ENCODE data around the gene EPM2A.

The EPM2A gene

DNA sequence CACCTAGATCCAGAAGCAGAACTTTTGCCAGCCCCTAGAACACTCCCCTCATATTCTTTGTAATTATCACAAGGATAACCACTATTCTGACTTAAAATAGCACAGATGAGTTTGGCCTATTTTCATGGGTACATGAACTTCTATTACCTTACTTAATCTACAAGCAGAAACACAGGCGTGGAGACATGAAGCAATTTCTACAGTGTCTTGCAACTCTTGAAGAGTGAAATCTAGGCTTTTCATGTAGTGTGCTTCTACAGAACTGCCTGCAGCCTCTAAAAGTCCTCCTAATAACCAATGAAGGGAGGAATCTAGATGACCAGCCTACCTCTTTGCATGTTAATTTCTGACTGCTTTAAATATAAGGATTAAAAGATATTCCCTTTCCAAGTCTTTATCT lies 82.7 kb downstream of the EPM2A start:
- Histone ChIP-seq H3K27ac (ENCODE audit: insufficient read depth, low read length, poor library complexity, severe bottlenecking) (no peak overlapping the region), H3K9me3 (ENCODE audit: control insufficient read depth, low read length) (no peaks in the 10 kb centered on the region), H3K4me3 (ENCODE audit: insufficient read depth, low read depth, low read length, poor library complexity, severe bottlenecking) (no peak overlapping the region), H3K27me3 (replicated peaks; ENCODE audit: control insufficient read depth, insufficient read depth, low read length, poor library complexity, severe bottlenecking) (no peaks in the 10 kb centered on the region), H3K4me1 (ENCODE audit: control insufficient read depth, insufficient read depth, low read length, poor library complexity, severe bottlenecking) (no peaks in the 10 kb centered on the region), H3K36me3 (ENCODE audit: control insufficient read depth, insufficient read depth, low read length) (no peaks in the 10 kb centered on the region)
- no peak for DNase-seq

DNA sequence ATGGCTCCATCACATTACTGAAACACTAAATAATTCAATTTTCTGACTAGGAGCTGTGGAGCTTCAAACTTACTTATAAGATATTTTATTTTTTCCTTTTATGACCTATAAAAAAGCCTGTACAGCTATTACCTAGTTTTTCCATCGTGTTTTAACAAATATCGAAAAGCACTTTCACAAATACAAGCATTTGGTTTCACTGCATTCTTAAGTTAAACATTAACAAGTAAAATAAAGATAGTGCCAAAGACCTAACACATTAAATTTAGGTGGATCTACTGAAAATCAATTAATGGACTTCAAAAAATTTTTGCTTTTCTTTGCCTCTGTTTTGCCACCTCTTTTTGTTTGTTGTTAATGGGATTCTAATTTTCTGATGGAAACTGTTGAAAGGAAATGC lies 83.3 kb downstream of the EPM2A start:
- Histone ChIP-seq H3K27me3 (replicated peaks; ENCODE audit: control insufficient read depth, insufficient read depth, low read length, poor library complexity, severe bottlenecking) (no peaks in the 10 kb centered on the region), H3K27ac (ENCODE audit: insufficient read depth, low read length, poor library complexity, severe bottlenecking) (no peak overlapping the region), H3K9me3 (ENCODE audit: control insufficient read depth, low read length) (no peaks in the 10 kb centered on the region), H3K4me3 (ENCODE audit: insufficient read depth, low read depth, low read length, poor library complexity, severe bottlenecking) (no peak overlapping the region), H3K4me1 (ENCODE audit: control insufficient read depth, insufficient read depth, low read length, poor library complexity, severe bottlenecking) (no peaks in the 10 kb centered on the region), H3K36me3 (ENCODE audit: control insufficient read depth, insufficient read depth, low read length) (no peaks in the 10 kb centered on the region)
- no peak for DNase-seq

DNA sequence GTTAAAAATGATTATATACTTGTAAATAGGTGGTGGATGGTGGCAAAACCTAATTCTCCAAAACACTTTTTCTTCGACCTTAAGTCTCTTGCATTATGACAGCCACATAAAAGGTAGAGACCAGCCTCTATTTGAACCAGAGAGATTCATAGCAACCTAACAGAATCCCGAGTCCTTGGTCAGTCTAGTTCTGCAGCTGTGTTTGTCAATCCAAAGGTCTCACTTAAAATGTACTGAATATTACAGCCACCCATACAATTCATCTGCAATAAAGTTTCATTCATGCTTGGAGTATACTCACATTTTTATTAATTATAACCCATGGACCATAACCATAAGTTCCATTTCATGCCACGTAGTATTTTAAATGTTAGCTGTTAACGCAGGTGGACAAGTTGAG lies 87.2 kb downstream of the EPM2A start:
- Histone ChIP-seq H3K36me3 (ENCODE audit: control insufficient read depth, insufficient read depth, low read length) (no peaks in the 10 kb centered on the region), H3K4me1 (ENCODE audit: control insufficient read depth, insufficient read depth, low read length, poor library complexity, severe bottlenecking) (no peaks in the 10 kb centered on the region), H3K9me3 (ENCODE audit: control insufficient read depth, low read length) (no peaks in the 10 kb centered on the region), H3K4me3 (ENCODE audit: insufficient read depth, low read depth, low read length, poor library complexity, severe bottlenecking) (no peak overlapping the region), H3K27me3 (replicated peaks; ENCODE audit: control insufficient read depth, insufficient read depth, low read length, poor library complexity, severe bottlenecking) (no peaks in the 10 kb centered on the region), H3K27ac (ENCODE audit: insufficient read depth, low read length, poor library complexity, severe bottlenecking) (no peak overlapping the region)
- DNase-seq: no peak

DNA sequence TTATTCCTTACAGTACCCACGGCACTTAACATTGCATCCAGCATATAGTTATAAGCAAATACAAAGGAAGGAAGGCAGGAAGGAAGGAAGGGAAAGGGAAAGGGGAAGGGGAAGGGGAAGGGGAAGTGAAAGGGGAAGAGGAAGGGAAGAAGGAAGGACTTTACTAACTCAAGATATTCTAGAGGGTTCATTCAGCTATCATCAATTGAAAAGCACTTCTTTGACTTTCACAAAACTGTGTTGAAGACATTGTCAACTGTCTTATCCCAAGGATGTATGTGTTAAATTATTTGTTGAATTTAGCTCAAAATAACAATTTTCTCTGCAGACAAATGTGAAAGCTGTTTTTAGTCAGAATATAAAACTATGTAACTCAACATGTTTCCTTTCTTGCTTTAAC lies 87.7 kb downstream of the EPM2A start:
- no peak overlapping the region for H3K27ac ChIP-seq (ENCODE audit: insufficient read depth, low read length, poor library complexity, severe bottlenecking)
- DNase-seq: no peak
- H3K9me3 ChIP-seq (ENCODE audit: control insufficient read depth, low read length): no peaks in the 10 kb centered on the region
- no peaks in the 10 kb centered on the region for H3K36me3 ChIP-seq (ENCODE audit: control insufficient read depth, insufficient read depth, low read length)
- H3K27me3 ChIP-seq (replicated peaks; ENCODE audit: control insufficient read depth, insufficient read depth, low read length, poor library complexity, severe bottlenecking): no peaks in the 10 kb centered on the region
- H3K4me1 ChIP-seq (ENCODE audit: control insufficient read depth, insufficient read depth, low read length, poor library complexity, severe bottlenecking): no peaks in the 10 kb centered on the region
- no peak overlapping the region for H3K4me3 ChIP-seq (ENCODE audit: insufficient read depth, low read depth, low read length, poor library complexity, severe bottlenecking)

DNA sequence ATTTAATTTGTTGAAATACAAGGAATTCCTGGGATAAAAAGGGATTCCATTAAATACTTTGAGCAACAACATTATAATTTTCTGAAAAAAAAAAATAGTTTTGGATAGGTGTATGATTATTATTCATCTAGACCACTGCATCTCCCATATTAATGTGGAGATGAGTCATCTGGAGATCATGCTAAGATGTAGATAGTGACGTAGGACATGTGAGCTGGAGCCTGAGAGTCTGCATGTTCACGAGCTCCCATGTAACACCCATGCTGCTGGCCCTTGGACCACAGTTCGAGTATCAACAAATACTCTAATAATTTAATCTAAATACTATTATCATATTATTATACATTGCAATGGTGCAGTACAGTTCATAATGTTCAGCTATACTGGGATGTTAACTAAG lies 91.6 kb downstream of the EPM2A start:
- no peaks in the 10 kb centered on the region for H3K36me3 ChIP-seq (ENCODE audit: control insufficient read depth, insufficient read depth, low read length)
- H3K27me3 ChIP-seq (replicated peaks; ENCODE audit: control insufficient read depth, insufficient read depth, low read length, poor library complexity, severe bottlenecking): no peaks in the 10 kb centered on the region
- no peak overlapping the region for H3K27ac ChIP-seq (ENCODE audit: insufficient read depth, low read length, poor library complexity, severe bottlenecking)
- no peaks in the 10 kb centered on the region for H3K4me1 ChIP-seq (ENCODE audit: control insufficient read depth, insufficient read depth, low read length, poor library complexity, severe bottlenecking)
- H3K4me3 ChIP-seq (ENCODE audit: insufficient read depth, low read depth, low read length, poor library complexity, severe bottlenecking): no peak overlapping the region
- H3K9me3 ChIP-seq (ENCODE audit: control insufficient read depth, low read length): no peaks in the 10 kb centered on the region
- no peak for DNase-seq

DNA sequence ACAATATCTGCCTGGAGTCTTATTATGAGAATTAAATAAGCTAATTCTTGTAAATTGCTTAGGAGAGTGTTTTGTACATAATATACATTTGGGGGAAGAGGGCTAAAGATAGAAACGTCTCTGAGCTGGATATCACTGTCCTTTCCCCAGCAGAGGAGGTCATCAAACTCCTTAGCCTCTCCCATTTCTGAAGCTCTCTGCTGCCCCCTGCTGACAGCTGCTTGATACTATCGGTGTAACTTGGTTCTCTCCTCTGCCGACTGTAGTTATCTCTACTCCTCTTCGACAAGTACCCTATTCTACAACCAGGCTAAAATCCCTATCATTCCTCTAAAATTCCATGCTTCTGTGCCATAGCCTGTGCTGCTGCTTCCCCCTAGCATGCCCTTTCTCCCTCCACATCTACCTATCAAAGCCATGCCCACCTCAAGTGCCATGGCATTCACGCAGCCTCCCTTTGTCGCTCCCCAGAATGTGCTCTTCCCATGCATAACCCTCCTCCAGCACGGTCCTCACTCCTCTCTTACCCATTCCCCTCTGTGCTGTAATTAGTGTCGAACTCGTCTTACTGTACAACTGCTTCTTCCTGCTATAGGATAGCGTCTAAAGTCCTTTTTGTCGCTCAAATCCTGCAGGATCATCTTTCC lies 101.2 kb downstream of the EPM2A start:
- Histone ChIP-seq H3K9me3 (ENCODE audit: control insufficient read depth, low read length) (no peaks in the 10 kb centered on the region), H3K36me3 (ENCODE audit: control insufficient read depth, insufficient read depth, low read length) (no peaks in the 10 kb centered on the region), H3K27ac (ENCODE audit: insufficient read depth, low read length, poor library complexity, severe bottlenecking) (no peak overlapping the region), H3K4me1 (ENCODE audit: control insufficient read depth, insufficient read depth, low read length, poor library complexity, severe bottlenecking) (no peaks in the 10 kb centered on the region), H3K4me3 (ENCODE audit: insufficient read depth, low read depth, low read length, poor library complexity, severe bottlenecking) (no peak overlapping the region), H3K27me3 (replicated peaks; ENCODE audit: control insufficient read depth, insufficient read depth, low read length, poor library complexity, severe bottlenecking) (no peaks in the 10 kb centered on the region)
- peak; percentile 27 to 62 (median 32) for DNase-seq

DNA sequence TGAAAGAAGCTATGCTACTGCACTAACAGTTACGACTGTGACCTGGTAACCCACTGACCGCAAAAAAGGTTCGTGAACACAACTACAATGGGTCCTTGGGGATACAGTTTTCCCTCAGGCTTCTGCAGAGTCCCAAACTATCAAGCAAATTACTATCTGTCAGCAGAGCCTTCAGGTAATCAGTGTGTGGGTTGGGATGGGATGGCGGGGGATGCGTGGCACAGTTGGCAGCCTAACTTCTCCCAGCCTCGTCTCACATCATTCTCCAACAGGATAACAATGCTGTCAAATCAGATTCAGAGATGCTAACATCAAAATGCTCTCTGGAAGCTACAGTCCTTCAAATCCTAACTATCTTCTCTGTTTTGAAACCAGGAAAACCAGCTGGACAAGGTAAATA lies 102.3 kb downstream of the EPM2A start:
- H3K27me3 ChIP-seq (replicated peaks; ENCODE audit: control insufficient read depth, insufficient read depth, low read length, poor library complexity, severe bottlenecking): no peaks in the 10 kb centered on the region
- DNase-seq: no peak
- H3K4me1 ChIP-seq (ENCODE audit: control insufficient read depth, insufficient read depth, low read length, poor library complexity, severe bottlenecking): no peaks in the 10 kb centered on the region
- no peak overlapping the region for H3K27ac ChIP-seq (ENCODE audit: insufficient read depth, low read length, poor library complexity, severe bottlenecking)
- no peak overlapping the region for H3K4me3 ChIP-seq (ENCODE audit: insufficient read depth, low read depth, low read length, poor library complexity, severe bottlenecking)
- no peaks in the 10 kb centered on the region for H3K9me3 ChIP-seq (ENCODE audit: control insufficient read depth, low read length)
- H3K36me3 ChIP-seq (ENCODE audit: control insufficient read depth, insufficient read depth, low read length): no peaks in the 10 kb centered on the region

DNA sequence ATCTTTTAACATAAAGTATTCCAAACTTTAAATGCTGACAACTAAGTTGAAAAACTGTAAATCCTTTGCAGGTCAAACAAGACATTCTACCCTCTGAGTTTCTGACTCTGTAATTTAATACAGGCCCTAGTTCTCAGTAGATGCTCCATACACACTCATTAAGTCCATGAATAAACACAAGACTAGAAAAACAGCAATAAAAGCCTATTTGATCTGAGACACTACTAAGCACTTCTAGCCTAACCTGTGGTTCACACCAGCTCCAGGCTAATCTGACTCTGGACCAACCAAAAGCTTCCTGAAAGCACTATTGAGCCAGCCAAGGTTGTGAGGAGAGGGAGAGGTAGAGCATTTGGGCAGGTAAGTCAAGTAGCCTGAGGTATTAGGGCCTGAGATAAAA lies 103.9 kb downstream of the EPM2A start:
- H3K27ac ChIP-seq (ENCODE audit: insufficient read depth, low read length, poor library complexity, severe bottlenecking): no peak overlapping the region
- H3K27me3 ChIP-seq (replicated peaks; ENCODE audit: control insufficient read depth, insufficient read depth, low read length, poor library complexity, severe bottlenecking): no peaks in the 10 kb centered on the region
- no peaks in the 10 kb centered on the region for H3K9me3 ChIP-seq (ENCODE audit: control insufficient read depth, low read length)
- H3K36me3 ChIP-seq (ENCODE audit: control insufficient read depth, insufficient read depth, low read length): no peaks in the 10 kb centered on the region
- H3K4me3 ChIP-seq (ENCODE audit: insufficient read depth, low read depth, low read length, poor library complexity, severe bottlenecking): no peak overlapping the region
- H3K4me1 ChIP-seq (ENCODE audit: control insufficient read depth, insufficient read depth, low read length, poor library complexity, severe bottlenecking): no peaks in the 10 kb centered on the region
- no peak for DNase-seq

DNA sequence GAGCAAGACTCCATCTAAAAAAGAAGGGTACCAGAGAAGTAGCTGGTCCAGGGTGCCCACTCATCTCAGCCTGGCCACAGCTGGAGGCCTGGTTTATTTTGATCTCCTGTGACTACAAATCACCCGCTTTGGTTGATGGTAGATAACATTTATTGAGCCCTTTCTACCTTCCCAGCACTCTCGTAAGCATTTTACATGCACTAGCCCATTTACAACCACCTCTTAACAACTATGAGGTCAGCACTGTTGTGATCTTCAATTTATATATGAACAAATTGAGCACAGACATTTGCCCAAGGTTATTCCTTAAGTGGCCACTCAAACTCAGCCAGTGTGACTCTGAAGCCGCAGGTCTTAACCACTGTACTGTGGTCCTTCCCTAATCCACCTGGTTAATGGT lies 104.7 kb downstream of the EPM2A start:
- Histone ChIP-seq H3K27ac (ENCODE audit: insufficient read depth, low read length, poor library complexity, severe bottlenecking) (no peak overlapping the region), H3K27me3 (replicated peaks; ENCODE audit: control insufficient read depth, insufficient read depth, low read length, poor library complexity, severe bottlenecking) (no peaks in the 10 kb centered on the region), H3K9me3 (ENCODE audit: control insufficient read depth, low read length) (no peaks in the 10 kb centered on the region), H3K4me1 (ENCODE audit: control insufficient read depth, insufficient read depth, low read length, poor library complexity, severe bottlenecking) (no peaks in the 10 kb centered on the region), H3K36me3 (ENCODE audit: control insufficient read depth, insufficient read depth, low read length) (no peaks in the 10 kb centered on the region), H3K4me3 (ENCODE audit: insufficient read depth, low read depth, low read length, poor library complexity, severe bottlenecking) (no peak overlapping the region)
- DNase-seq: no peak

DNA sequence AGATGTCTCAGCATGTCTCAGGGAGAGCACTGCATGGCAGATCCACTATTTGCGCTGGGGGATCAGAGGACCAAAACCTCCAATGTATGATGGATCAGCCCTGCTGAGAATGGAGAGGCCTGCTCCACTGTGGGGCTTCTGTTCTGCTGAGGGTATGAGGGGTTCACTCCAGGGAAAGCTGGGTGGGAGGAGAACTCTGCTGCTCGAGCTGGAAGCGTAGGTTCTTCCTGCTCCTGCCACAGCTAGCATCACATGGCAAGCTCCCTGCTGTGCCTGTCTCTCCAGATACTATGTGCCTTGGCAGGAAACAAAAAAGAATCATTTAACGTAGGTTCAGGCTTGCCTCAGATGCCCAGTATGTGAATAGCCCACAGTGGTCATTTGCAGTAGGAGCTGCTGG lies 105.8 kb downstream of the EPM2A start:
- H3K9me3 ChIP-seq (ENCODE audit: control insufficient read depth, low read length): no peaks in the 10 kb centered on the region
- H3K36me3 ChIP-seq (ENCODE audit: control insufficient read depth, insufficient read depth, low read length): no peaks in the 10 kb centered on the region
- no peaks in the 10 kb centered on the region for H3K27me3 ChIP-seq (replicated peaks; ENCODE audit: control insufficient read depth, insufficient read depth, low read length, poor library complexity, severe bottlenecking)
- H3K4me3 ChIP-seq (ENCODE audit: insufficient read depth, low read depth, low read length, poor library complexity, severe bottlenecking): no peak overlapping the region
- no peak for DNase-seq
- no peaks in the 10 kb centered on the region for H3K4me1 ChIP-seq (ENCODE audit: control insufficient read depth, insufficient read depth, low read length, poor library complexity, severe bottlenecking)
- H3K27ac ChIP-seq (ENCODE audit: insufficient read depth, low read length, poor library complexity, severe bottlenecking): no peak overlapping the region
